ENCODE data around the gene NME3. TPM values are rescaled to one million over a fixed set of nuclear protein-coding genes. Genes with fewer than 3 reads are reported as not detected.
A peak's percentile ranks its signal among the peaks of the same experiment; 100 is the strongest.

NME3 gene
- total RNA-seq, 1 experiment from 2014 or later, result 76.9 TPM

- no peaks in the 10 kb centered on the region for H4K20me1 ChIP-seq (ENCODE audit: control insufficient read depth, insufficient read depth, insufficient read length)
These were observed 9.9 kb upstream of the NME3 start for GRCh38 chr16:1781254-1781653.

More at GRCh38 chr16:1781254-1781653, 9.9 kb upstream of the NME3 start:
- H3K4me1 ChIP-seq (ENCODE audit: insufficient read depth, low read length), result no peaks in the 10 kb centered on the region; the same call in 1 of the 2 replicates
- Mint-ChIP-seq H3K36me3 (ENCODE audit: insufficient read depth in 1 of 3, low read depth in 3 of 3) (peaks cover 2 to 38% (median 13%) of the 10 kb centered on the region in 3 experiments; a peak in 5 of 7 replicates), H3K27me3 (ENCODE audit: low read depth) (peaks cover 2% of the 10 kb centered on the region; the same call in 1 of the 2 replicates), H3K9me3 (no peaks in the 10 kb centered on the region), H3K27ac (peak overlapping the region; percentile 44 to 95 (median 72); a peak in 4 of 7 replicates), H3K4me3 (peak overlapping the region; percentile 91 to 94), H3K4me1 (peaks cover 7 to 14% of the 10 kb centered on the region in 2 experiments)
- H2AK5ac ChIP-seq (ENCODE audit: insufficient read length, low read length), result no peak overlapping the region
- H3T11ph ChIP-seq (ENCODE audit: low read length), result no peak overlapping the region
- no peak overlapping the region for H4K91ac ChIP-seq (ENCODE audit: insufficient read length, low read depth, low read length)
- H3K18ac ChIP-seq (ENCODE audit: insufficient read length, low read depth, low read length), result no peak overlapping the region
- no peak overlapping the region for H4K8ac ChIP-seq (replicated peaks; ENCODE audit: insufficient read length, low read depth, low read length)
- H3K4me2 ChIP-seq (ENCODE audit: insufficient read depth, insufficient read length, low read length), result peak overlapping the region; percentile 70
- H2BK20ac ChIP-seq (ENCODE audit: low read depth, low read length, poor library complexity, severe bottlenecking), result no peak overlapping the region
- no peak overlapping the region for H4K5ac ChIP-seq (ENCODE audit: insufficient read length, low read depth, low read length)
- no peak for DNase-seq
- no peak overlapping the region for H3K56ac ChIP-seq (ENCODE audit: insufficient read length, low read depth, low read length)
- H3K23me2 ChIP-seq (ENCODE audit: insufficient read length, low read depth, low read length, poor library complexity, severe bottlenecking), result peaks cover 5% of the 10 kb centered on the region
- no peak overlapping the region for H3K4ac ChIP-seq (ENCODE audit: low read depth, low read length)
- H2BK15ac ChIP-seq (ENCODE audit: low read depth, low read length), result no peak overlapping the region
- H3K79me1 ChIP-seq (ENCODE audit: insufficient read depth, low read depth, low read length, poor library complexity, severe bottlenecking), result peaks cover 5% of the 10 kb centered on the region
- H3K23ac ChIP-seq (ENCODE audit: insufficient read length, low read depth, low read length), result no peak overlapping the region
- TF ChIP-seq CTCF (conservative IDR thresholded peaks at IDR 0.05), result no peak
- no peak overlapping the region for H2BK12ac ChIP-seq (ENCODE audit: insufficient read length, low read depth, low read length)
- no peak overlapping the region for H2BK5ac ChIP-seq (ENCODE audit: insufficient read length, low read length)
- no peak overlapping the region for H2AFZ ChIP-seq (ENCODE audit: low read length)
- no peak overlapping the region for H3K27ac ChIP-seq (ENCODE audit: insufficient read length, low read depth, low read length)
- no peaks in the 10 kb centered on the region for H3K27me3 ChIP-seq (ENCODE audit: insufficient read depth, low read length)
- H3K14ac ChIP-seq (ENCODE audit: insufficient read depth, low read length), result no peak overlapping the region
- H2BK120ac ChIP-seq (ENCODE audit: low read depth, low read length, poor library complexity, severe bottlenecking), result no peak overlapping the region
- peak overlapping the region; percentile 61 for H3K9ac ChIP-seq (ENCODE audit: extremely low read depth, insufficient read length, low read length)
- no CpG with 5 or more reads among the region's 20 CpGs for WGBS (ENCODE audit: extremely low coverage, insufficient read length, low lambda C conversion rate)
- no peaks in the 10 kb centered on the region for H3K9me3 ChIP-seq (ENCODE audit: control insufficient read depth, low read depth, low read length)
- H3K79me2 ChIP-seq (ENCODE audit: insufficient read depth, low read length), result peaks cover 6% of the 10 kb centered on the region; the same call in 1 of the 2 replicates

Measured in H9 (cell line).